Inflammatory macrophage treated with lipopolysaccharide for 4 hours (primary cell): ENCODE data around the gene CST9L.
A peak's percentile ranks its signal among the peaks of the same experiment; 100 is the strongest.
"Not testable (repeated sequence)": the region's sequence is repeated elsewhere in the genome, so short reads cannot be mapped to it uniquely, and the experiment has no call there.

Source experiments
- DNase-seq: peaks from one replicate; pipeline ENCODE4 v3.0.0-alpha.2; 2020

Gene CST9L

DNA sequence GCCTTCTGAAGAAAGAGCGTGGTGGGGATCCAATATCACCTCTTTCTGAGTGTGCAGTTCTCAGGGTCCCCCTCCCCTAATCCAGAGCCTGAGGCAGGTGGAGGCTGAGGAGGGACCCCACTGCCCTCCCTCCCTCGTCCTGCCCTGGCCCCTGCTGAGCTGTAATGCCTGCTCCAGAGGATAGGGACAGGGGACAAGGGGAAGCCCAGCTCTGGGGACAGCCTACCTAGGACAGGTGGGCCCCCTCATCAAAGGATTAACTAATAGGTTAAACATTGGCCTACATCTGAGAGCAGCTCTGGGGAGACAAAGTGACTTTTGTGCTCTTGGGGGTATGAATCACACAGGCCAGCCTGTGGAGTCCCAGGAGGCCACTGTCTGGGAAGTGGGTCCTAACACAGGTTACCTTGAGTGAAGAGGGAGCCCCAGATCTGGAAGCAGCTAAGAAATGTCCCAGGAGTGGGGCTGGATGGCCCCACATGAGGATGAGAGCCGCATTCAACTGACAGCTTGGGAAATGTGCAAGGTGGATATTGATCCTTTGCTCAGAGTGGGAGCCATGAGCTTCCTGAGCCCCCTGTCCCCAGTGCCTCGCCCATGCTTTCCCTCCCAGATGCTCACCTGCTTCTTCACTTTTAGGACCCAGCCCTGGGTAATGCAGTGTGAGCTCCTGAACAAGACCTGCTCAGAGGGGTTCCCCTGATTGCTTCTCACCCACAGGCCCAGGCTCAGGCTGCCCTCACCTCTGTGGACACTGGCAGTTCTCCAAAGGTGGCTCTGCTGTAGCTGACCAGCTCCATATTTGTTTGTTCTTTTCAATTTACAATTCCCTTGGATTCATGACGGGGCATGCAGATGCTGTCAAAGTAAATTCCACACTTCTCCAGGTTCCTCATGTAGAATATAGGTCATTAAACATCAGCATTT, 17.8 kb upstream of the CST9L start:
- no peak for DNase-seq

DNA sequence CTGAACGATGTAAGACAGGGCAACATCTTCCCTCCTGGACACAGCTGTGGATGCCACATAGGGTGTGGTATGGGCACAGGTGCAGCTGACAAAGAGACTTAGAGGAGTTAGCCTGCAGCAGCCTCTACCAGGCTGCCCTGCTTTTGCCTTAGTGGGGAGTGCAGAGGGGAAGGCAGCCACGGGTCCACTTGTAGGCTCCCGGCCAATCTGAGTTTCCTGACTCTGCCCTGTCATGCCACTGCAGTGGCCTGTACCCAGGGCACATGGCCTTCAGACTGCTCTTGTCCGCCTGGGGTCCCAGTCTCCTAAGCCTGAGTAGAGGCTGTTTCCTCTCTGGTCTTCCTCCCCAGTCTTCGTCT, 17.1 kb upstream of the CST9L start:
- DNase-seq: no peak

DNA sequence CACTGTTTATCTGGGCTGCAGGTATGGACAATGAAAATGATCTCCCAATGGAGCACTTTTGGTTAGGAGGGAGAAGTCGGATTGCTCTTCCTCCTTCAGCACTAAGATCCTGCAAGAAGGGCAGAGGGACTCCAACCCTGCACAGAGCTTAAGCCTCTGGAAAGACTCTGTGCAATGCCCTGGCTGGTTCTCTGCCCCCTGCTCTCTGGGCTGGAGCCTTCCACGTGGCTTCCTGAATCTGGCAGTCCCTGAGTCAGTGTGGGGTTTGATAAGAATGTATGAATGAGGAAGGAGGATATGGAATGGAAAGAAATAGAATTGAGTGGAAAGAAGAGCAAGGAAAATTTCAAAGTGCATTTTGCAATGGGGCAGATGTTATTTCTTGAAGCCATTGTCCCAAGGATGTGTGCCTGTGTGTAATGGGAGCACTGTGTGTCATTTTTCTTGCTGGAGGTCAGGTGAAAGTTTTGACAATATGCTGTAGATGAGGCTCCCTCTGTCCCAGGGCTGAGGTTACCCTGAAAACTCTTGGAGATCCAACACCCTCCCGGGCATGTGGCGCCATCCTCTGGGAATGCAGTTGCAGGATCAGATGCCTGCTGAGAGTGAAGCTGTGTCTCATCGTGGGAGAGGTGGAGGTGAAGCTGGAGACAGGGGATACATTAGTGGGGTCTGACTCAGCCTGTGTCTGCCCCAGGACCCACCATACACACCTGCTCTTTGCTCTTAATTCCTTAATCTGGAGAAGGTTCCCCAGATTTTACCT, 16.3 kb upstream of the CST9L start:
- no peak for DNase-seq

GRCh38 chr20:23583526-23583925, 15.2 kb upstream of the CST9L start:
- DNase-seq: no peak

DNA sequence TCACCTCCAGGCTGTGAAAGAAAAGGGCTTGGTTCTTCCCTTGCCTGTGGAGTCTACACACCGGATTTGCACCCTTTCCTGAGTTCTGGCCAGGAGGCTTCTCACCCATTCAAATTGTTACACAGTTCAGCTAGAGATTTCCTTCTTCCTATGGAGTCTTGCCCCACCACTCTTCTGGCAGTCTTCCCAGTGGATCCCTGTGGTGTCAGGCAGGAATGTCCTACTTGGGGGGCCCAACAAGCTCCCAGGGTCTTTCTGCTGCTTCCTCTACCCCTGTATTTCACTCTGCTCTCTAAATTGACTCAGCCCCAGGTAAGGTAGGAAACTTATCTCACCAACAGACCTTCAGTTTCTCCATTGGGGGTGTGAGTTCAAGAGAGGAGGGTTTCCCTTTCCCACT, 14.0 kb upstream of the CST9L start:
- DNase-seq: no peak

DNA sequence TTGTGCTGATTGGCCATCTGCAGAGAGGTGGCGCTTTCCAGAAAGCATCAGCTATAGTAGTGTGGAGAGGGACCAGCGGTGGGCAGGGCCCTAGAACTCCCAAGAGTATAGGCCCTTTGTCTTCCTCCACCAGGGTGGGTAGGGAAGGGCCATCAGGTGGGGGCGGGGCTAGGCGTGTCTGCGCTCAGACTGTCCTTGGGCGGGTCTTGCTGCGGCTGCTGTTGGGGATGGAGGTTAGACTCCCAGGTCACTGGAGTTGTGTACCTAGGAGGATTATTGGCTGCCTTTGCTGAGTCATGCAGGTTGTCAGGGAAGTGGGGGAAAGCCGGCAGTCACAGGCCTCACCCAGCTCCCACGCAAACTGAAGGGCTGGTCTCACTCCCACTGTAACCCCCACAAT, 13.5 kb upstream of the CST9L start:
- not testable (repeated sequence) for DNase-seq

DNA sequence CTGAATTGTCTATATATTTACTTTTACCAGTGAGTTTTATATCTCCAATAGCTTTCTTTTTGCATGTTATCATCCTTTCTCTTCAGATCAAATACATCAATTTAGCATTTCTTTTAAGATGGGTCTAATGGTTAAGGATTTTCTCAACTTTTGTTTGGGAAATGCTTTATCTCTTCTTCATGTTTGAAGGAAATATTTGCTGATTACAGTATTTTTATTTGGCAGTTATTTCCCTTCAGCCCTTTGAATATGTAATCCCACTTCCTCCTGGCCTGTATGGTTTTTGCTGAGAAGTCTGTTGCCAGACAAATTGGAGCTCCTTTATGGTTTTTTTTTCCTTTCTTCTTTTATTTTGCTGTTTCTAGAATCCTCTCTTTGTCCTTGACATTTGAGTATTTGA, 6.7 kb upstream of the CST9L start:
- DNase-seq: no peak

- peak; percentile 8 for DNase-seq
These were observed 2.0 kb upstream of the CST9L start for GRCh38 chr20:23570178-23570760.

- no peak for DNase-seq
These were observed 1.3 kb upstream of the CST9L start for GRCh38 chr20:23569570-23569969.

- no peak for DNase-seq
These were observed 667 bp upstream of the CST9L start for GRCh38 chr20:23568971-23569330.

GRCh38 chr20:23566199-23566932, 1.9 kb downstream of the CST9L start:
- DNase-seq: no peak

- no peak for DNase-seq
These were observed 2.7 kb downstream of the CST9L start for GRCh38 chr20:23565503-23566045.

- no peak for DNase-seq
These were observed 3.4 kb downstream of the CST9L start for GRCh38 chr20:23564927-23565326.

DNA sequence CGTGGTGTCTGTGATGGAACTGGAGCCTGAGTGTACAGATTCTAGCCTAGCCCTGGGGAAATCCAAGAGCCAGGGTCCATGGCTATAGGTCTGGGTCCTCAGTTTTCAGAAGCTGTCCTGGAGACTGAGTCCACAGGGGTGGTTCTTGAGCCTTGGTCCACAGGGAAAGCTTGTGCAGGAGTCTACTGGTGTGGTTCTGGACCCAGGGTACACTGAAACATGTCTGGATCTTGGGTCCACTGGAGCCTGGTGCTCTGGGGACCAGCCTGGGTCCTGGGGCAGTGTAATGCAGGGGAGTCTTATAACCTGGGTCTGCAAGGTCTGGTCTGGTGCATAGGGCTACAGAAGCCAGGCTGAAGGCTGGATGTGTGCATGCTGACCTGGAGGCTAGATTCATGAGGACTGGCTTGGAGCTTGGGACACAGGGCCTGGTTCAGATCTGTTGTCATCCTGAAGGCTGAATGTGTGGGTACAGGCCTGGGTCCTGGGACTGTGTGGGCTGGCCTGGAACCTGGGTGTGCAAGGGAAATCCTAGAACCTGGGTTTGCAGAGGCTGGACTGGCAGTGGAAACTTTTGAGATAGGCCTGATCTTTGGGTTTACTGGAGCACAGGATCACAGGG, 5.5 kb downstream of the CST9L start:
- DNase-seq: no peak

DNA sequence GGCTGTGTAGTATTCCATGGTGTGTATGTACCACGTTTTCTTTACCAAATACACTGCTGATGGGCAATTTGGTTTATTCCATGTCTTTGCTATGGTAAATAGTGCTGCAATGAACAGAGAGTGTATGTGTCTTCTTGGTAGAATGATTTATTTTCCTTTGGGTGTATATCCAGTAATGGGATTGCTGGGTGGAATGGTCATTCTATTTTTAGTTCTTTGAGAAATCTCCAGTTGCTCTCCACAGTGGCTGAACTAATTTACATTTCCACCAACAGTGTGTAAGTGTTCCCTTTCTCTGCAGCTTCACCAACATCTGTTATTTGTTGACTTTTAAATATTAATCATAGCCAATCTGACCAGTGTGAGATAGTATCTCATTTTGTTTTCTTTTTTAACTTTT, 13.9 kb downstream of the CST9L start:
- DNase-seq: no peak

GRCh38 chr20:23551786-23552185, 16.5 kb downstream of the CST9L start:
- no peak for DNase-seq

DNA sequence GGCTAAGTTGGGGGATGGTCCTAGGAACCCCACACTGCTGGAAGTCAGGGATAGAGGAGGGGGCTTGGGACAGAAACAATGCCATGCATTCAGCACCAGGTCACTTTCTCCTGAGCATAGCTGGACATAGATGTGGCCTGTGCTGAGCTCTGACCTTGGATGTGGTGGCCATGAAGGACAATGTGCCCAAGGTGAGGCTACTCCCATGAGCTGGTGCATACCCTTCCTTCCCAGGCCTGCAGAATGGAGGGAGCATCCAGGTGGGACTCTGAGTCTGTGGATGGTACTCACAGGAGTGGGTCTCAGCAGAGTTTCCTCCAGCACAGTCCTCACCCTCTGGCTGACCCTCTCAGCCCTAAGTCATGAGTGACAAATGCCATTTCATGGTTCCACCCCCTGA, 16.9 kb downstream of the CST9L start:
- DNase-seq: no peak

GRCh38 chr20:23550227-23550626, 18.1 kb downstream of the CST9L start:
- no peak for DNase-seq

DNA sequence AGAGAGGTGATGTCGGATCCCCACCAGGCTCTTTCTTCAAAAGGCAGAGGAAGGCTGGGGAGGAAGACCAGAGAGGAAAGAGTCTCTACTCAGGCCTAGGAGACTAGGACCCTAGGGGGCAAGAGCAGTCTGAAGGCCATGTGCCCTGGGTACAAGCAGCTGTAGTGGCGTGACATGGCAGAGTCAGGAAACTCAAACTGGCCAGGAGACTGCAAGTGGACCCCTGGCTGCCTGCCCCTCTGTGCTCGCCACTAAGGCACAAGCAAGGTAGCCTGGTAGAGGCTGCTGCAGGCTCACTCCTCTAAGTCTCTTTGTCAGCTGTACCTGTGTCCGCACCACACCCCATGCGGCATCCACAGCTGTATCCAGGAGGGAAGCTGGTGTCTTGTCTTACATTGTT, 19.9 kb downstream of the CST9L start:
- no peak for DNase-seq

DNA sequence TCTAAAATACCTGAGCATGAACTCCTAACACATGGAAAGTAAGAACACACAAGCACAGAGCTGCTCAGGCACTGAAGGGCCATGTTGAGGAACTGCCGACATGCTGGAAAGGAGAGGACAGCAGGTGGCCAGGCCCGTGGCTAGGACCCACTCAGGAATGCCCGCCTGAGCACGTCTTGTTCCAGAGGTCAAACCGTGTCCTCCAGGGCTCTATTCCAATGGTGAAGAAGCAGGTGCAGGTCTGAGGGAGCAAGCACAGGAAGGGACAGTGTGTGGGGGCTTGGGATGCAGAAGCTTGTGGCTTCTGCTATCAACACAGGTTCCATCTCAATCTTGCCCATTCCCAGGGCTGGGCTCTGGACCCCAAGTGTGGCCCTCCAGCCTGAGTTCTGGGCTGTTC, 20.7 kb downstream of the CST9L start:
- DNase-seq: no peak

- DNase-seq: no peak
These were observed 21.7 kb downstream of the CST9L start for GRCh38 chr20:23546435-23547144.

DNA sequence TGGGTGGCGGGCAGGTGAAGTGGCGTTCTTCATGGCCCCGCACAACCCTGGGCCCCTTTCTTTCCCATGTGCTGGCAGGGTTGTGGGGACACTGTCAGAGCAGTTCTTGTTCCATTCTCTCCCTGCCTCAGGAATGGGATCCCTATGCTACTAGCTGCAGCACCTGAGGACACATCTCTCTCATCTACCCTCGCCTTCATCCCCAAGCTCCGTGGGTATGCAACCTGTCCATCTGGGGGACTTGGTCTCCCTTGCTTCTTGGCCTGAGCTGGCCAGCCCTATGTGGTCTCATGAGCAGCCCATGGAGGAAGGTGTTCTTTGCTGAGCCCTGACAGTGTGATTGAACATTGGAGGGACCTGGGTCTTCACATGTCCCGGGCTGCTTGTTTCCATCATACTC, 24.2 kb downstream of the CST9L start:
- no peak for DNase-seq
